T-helper 9 cell (primary cell): ENCODE results near the gene ATP5F1A.
A peak's percentile ranks its signal among the peaks of the same experiment; 100 is the strongest.
"Not testable (repeated sequence)": the region's sequence is repeated elsewhere in the genome, so short reads cannot be mapped to it uniquely, and the experiment has no call there.

Experiments used
- DNase-seq: peaks from one replicate; pipeline ENCODE4 v3.0.0-alpha.2; 2020
- total RNA-seq, 2 donors: gene quantifications; one replicate each; lab custom pipeline; 2026; lab: John Stamatoyannopoulos, UW

ATP5F1A gene
- total RNA-seq, result 212 to 487 reads per million in 2 donors

DNA sequence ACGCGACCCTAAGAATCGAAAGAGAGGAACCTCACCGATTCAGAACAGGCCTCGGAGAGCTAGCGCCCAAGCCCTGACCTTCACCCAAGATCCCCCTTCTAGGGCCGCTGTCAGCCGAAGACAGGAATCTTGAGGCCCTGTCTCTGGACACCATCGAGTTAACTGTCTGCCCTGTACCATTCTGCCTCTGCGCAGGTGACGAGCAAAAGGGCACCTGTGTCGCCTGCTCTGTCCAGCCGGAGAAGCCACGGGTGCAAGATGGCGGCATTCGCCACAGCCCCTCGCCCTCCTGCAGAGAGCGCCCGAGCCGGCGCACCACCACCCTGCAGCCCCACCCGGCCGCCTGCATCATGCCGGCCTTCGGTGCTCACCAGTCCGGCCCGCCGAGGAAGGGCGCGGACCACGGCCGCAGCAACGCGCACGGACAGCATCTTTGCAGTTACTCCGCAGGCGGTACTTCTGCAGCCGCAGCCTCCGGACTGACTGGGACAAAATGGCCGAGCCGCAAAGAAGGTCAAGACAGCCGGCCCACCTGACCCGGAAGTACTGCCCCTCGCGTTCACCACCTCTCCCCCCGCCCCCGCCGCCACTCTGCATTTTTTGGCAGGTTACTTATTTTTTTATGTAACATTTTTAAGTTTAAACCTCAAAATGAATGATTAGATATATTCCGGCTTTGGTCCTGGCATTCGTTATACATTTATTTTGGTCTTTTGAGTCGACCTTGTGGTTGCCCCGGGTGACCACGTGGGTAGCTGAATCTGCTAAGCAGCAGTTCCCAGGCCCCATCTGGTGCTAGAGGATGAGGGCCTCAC is at the start of gene ATP5F1A:
Gene ATP5F1A (minus strand): TSS at position 496 of the 815 bp plus-strand sequence. CDS start 65 bp downstream, at position 431.
- DNase-seq, result peak; percentile 72

DNA sequence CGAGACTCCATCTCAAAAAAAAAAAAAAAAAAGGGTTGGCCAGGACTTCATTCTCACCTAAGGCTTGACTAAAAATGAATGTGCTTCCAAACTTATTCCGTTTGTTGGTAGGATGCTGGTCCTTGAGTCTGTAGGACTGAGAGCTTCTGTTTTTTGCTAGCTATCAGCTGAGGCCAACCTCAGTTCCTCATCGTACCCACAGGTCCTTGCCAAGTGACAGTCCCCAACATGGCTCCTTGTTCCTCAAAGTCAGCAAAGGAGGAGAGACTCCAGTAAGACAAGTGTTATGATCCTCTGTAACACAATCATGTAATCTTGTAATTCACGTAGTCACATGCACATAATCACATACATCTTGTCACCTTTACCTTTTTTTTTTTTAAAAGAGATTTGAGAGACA is 43.1 kb upstream of the ATP5F1A start:
- no peak for DNase-seq

GRCh38 chr18:46140173-46140572 is 42.1 kb upstream of the ATP5F1A start:
- DNase-seq, result no peak

GRCh38 chr18:46134920-46135675 is 37.0 kb upstream of the ATP5F1A start:
- DNase-seq, result no peak

GRCh38 chr18:46133534-46133933 is 35.4 kb upstream of the ATP5F1A start:
- no peak for DNase-seq

DNA sequence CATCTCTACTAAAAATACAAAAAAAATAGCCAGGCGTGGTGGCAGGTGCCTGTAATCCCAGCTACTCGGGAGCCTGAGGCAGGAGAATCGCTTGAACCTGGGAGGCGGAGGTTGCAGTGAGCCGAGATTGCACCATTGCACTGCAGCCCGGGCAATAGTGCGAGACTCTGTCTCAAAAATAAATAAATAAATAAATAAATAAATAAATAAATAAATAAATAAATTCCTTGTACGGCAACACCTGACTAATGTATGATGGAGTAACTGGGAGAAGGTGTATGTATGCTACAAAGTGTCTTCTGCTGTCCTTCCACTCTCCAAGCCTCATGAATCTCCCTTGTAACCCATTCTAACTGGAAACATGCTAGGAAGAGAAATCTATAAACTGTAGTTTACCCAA is 32.5 kb upstream of the ATP5F1A start:
- not testable (repeated sequence) for DNase-seq

- no peak for DNase-seq
Measured at GRCh38 chr18:46130061-46130460, 32.0 kb upstream of the ATP5F1A start.

- not testable (repeated sequence) for DNase-seq
Measured at GRCh38 chr18:46126625-46127024, 28.5 kb upstream of the ATP5F1A start.

GRCh38 chr18:46113751-46114150 is 15.7 kb upstream of the ATP5F1A start:
- no peak for DNase-seq

GRCh38 chr18:46110406-46110805 is 12.3 kb upstream of the ATP5F1A start:
- no peak for DNase-seq

DNA sequence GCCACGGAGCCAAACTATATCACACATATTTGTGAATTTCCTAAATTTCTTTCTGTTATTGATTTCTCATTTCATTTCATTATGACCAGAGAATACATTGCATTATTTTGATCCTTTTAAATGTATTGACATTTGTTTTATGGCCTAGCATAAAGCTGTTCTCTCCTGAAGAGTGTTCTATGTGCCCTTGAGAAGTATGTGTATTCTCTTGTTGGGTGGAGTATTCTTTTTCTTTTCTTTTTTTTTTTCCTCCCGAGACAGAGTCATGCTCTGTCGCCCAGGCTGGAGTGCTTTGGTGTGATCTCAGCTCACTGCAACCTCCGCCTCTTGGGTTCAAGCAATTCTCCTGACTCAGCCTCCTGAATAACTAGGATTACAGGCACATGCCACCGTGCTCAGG is 11.3 kb upstream of the ATP5F1A start:
- DNase-seq, result no peak

DNA sequence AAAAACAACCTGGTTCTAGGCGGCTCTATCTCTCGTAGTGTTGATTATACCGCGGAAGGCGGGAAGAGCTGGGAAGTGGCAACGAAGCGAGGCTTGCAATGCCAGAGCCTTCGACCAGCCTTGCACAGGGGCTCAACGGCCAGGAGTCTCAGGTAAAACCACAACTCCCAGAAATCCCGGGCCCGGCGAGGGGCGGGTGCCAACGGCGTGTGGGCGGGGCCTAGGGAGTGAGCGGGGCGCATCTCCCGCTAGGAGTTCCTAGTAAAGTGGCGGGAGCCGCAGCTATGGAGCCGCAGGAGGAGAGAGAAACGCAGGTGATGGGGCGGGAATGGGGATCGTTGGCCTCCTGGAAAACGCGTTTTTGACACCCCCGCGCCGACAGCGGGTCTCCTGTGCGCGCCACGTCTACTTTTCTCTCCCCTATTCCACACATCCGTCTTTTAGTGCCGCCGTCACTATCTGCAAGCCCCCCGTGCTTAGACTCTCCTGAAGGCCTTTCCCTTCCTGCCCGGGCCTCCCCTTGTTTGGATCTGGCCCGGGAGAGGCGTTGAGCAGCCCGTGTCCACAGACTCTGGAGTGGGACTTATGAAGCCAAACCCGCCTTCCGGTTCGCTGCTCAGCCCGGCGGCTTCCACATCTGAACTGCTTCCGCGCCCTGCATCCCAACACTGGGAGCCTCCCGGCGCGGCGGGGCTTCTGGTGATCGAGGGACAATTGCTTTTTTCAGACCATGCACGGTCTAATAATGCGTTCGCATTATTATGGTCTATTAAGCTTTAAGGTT is 6.2 kb upstream of the ATP5F1A start, which contains the start of gene HAUS1:
Gene HAUS1 (plus strand): TSS at position 258 of the 784 bp plus-strand sequence. CDS start 27 bp downstream, at position 285.
- peak; percentile 80 for DNase-seq

- no peak for DNase-seq
Measured at GRCh38 chr18:46099463-46099862, 1.4 kb upstream of the ATP5F1A start.

- no peak for DNase-seq
Measured at GRCh38 chr18:46098616-46098933, 479 bp upstream of the ATP5F1A start.

DNA sequence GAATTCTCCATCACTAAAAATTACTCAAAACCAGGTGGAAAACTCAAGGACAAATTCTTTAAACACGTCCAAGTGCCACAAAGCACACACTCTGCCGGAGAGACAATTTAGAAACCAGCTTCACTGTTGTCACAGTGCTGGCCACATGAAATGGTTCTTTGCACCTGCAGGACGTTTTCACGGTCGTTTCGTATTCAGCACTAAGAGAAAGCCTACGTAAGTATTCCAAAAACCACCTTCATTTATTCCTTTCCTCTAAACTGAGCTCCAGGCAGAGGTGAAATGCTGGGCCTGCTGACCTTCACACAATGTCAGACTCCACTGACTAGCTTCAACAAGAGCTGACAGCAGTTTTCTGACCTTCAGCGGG is 680 bp downstream of the ATP5F1A start:
- DNase-seq, result no peak

DNA sequence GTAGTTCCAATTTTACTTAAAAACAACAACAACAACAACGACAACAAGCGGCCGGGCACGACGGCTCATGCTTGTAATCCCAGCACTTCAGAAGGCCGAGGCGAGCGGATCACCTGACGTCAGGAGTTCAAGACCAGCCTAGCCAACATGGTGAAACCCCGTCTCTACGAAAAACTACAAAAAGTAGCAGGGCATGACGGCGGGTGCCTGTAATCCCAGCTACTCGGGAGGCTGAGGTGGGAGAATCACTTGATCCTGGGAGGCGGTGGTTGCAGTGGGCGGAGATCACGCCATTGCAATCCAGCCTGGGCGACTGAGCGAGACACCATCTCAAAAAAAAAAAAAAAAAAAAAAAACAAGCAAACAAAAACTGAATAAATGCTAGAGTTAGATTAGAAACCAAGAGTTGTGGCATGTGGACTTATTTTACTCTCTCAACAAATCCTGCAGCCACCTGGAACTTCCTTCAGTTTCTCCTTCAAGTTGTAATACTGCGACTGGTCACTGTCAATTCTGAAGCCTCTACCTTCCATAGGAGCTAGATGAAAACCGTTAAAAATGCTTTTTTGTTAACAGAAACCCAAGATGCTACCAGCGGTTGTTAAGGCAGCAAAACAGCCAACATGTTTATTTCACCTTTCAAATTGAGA is 1.3 kb downstream of the ATP5F1A start:
- DNase-seq, result no peak

GRCh38 chr18:46095532-46095931 is 2.6 kb downstream of the ATP5F1A start:
- no peak for DNase-seq

DNA sequence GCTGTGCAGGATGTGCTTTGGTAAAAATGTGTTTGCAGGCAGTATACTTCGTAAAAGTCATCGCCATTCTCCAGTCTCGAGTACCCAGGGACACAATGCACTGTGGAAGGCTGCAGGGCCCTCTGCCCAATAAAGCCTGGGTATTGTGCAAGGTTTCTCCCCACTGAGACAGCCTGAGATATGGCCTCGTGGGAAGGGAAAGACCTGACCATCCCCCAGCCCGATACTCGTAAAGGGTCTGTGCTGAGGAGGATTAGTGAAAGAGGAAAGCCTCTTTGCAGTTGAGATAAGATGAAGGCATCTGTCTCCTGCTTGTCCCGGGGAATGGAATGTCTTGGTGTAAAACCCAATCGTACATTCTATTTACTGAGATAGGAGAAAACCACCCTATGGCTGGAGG is 9.6 kb downstream of the ATP5F1A start:
- not testable (repeated sequence) for DNase-seq

DNA sequence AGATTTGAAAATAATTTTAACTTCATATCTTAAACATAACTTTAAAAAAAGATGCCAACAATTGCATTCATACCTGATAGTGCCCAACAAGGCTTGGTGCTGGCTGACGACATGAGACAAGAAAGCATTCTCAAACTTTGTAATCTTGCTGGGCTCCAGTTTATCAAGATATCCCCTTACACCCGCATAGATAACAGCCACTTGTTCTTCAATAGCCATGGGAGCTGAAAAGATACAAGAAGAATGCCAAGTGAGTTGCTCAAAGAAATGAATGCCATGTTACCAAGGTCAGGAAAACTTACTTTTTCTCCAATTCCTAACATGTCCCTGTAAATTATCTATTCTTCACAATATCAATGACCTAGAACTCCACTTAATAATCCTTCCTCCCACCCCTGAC is 13.7 kb downstream of the ATP5F1A start:
- DNase-seq, result no peak

- DNase-seq, result no peak
Measured at GRCh38 chr18:46080156-46080555, 17.9 kb downstream of the ATP5F1A start.

DNA sequence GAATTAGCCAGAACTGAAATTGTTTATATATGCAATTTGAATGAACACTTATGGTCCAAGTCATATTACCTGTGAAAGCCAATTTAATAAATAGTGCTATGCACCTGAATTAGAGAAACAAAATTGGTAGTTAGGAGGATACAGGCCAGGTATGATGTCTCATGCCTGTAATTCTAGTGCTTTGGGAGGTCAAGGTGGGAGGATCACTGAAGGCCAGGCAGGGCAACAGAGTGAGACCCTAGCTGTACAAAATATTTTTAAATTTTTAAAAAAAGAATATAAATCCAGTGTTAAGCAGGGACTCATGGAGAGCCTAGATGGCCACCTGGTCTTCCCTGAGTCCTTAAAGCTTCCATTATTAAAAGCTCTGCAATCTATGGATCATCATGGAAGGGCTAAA is 18.8 kb downstream of the ATP5F1A start:
- DNase-seq, result no peak

DNA sequence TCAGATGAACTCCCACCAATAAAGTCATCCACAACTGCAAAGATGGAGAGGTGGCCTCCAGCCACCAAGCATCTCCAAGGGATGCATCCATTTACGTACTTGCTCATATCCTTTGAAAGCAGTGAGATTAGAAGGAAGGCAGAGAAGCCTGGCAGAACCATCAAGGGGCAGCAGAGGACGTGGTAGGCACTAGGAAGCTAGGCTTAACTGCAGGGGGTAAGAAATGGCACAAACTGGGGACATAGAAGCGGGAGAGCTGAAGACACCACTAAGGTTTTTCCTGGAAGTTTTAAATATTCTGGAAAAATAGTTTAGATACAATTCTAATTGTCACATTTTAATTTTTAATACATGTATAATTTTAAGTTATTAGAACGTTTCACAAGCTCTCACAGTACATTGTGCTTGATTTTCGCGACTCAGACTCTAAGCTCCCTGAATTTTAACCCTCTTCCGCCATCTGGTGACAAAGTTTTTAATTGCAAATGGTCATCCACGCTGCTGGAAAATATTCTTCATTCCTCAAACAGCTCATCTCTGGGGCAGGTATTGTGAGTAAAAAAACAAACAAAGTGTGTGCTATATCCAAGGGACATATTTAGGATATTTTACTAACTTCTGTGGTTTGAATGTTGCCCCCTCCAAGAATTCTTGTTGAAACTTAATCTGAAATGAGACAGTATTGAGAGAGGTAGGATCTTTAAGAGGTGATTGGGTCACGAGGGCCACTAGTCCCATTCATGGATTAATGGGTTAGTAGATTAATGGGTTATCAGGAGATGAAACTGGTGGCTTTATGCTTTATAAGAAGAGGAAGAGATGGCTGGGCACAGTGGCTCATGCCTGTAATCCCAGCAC is 24.4 kb downstream of the ATP5F1A start:
- no peak for DNase-seq
